Adrenal gland (tissue), 5 donors: ENCODE data around the gene NOL6.

ENCODE experiments used
- CTCF ChIP-seq, 6 experiments: fragments of 450-650 bp in 4 of 6; fragments of 200-600 bp in 2 of 6; sonication (generic) in 1 of 6; IDR thresholded peaks; 1 replicate in 5 of 6; 2 replicates in 1 of 6; pipeline versions ENCODE4 v1.5.1 to v1.8.0; 2016 to 2021; ENCODE audit warnings: antibody characterized with exemption in 6 of 6, mild to moderate bottlenecking in 2 of 6, moderate library complexity in 1 of 6
- POLR2A ChIP-seq, 2 donors: fragments of 450-650 bp; IDR thresholded peaks; one replicate each; pipeline ENCODE4 v1.6.1; 2017; ENCODE audit warnings: antibody characterized with exemption in 2 of 2, mild to moderate bottlenecking in 2 of 2, moderate library complexity in 1 of 2
- donor health status: DM: no; HTN: no; CAD: no.

- TF ChIP-seq POLR2A (IDR thresholded peaks at IDR 0.05): no peak
- TF ChIP-seq CTCF (IDR thresholded peaks at IDR 0.05): no peak
These were observed 8.6 kb downstream of the NOL6 start for GRCh38 chr9:33465096-33465495.
